GM21619 (cell line): ENCODE data around the gene APOBEC4.
"Not testable (repeated sequence)": the region's sequence is repeated elsewhere in the genome, so short reads cannot be mapped to it uniquely, and the experiment has no call there.

ENCODE experiments used
- ATAC-seq: cut with Tn5 transposase; IDR thresholded peaks from one replicate; pipeline ENCODE4 v1.9.1; 2021; ENCODE audit not compliant: unreplicated experiment

Gene APOBEC4

GRCh38 chr1:183635606-183636333 is 17.3 kb downstream of the APOBEC4 start, which contains the start of gene ARPC5:
TSS of gene ARPC5 (minus strand) at chr1:183635783. CDS start at chr1:183635659, 124 bp downstream.
- peak; percentile 81 for ATAC-seq

DNA sequence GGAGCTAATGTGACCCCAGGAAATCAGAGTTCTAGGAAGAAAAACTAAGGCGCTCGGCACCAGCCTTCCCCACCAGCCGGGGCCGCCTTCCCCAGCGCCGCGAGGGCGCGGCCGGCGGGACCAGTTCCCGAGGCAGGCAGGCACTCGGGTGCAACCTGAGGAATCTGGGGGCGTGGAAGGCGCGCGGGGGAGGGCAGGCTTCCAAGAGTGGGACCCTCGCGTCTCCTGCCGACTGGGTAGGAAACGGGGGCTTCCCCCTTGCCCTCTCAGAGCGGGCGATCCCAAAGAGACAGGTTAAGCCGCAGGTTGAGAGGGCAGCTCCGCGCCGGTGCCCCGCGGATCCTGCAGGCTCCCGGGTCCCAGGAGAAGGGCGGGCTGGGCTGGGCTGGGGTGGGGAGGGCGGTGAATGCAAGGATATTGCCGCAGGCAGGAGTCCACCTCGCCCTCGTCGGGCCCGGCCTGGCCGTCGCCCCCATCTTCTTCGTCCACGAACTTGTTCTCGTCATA is 18.0 kb downstream of the APOBEC4 start:
- ATAC-seq, result peak; percentile 4

DNA sequence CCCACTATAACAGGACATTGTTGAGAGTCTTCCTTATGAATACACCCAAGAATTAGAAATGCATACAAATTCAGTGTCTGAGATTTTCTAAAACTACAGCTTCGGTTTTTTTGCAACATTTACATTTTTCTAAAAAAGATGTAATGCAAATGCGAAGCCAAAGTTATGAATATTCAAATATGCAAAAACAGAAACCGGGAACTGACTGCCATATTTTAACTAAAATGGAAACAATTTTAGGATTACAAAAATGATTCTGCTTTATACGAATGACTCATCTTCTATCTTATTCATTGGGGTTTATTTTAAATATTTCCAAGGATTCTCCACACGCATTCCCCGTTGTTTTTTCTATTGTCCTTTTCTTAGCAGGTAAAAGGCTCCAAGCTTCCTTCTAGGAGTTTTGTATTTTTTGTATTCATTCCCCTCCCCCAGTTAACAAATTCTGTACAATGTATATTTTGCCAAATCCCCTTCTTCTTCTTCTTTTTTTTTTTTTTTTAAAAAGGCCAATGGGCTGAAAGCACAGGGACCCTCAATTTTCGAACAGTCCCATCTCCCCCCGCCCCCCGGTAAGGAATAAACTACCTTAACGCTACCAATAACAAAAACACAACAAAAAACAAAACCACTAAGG is 18.6 kb downstream of the APOBEC4 start:
- ATAC-seq, result no peak

GRCh38 chr1:183633676-183634343 is 19.3 kb downstream of the APOBEC4 start:
- peak; percentile 42 for ATAC-seq

DNA sequence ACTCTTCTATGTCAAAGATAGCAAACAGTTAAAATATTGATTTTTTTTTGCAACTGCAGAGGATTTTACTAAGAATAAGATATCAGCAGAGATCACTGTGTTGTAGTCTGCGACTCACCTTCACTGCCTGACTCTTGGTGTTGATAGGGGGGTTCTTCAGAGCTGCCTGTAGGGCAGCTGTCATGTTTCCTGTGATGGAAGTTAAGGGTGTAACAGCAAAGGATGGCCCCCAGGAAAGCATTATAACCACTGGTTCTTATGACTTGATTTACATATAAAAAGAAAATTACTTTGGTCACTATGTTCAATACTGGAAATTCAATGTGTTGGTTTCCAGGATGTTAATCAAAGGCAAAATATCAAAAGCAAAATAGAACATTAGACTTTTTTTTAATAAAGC is 20.2 kb downstream of the APOBEC4 start:
- no peak for ATAC-seq

DNA sequence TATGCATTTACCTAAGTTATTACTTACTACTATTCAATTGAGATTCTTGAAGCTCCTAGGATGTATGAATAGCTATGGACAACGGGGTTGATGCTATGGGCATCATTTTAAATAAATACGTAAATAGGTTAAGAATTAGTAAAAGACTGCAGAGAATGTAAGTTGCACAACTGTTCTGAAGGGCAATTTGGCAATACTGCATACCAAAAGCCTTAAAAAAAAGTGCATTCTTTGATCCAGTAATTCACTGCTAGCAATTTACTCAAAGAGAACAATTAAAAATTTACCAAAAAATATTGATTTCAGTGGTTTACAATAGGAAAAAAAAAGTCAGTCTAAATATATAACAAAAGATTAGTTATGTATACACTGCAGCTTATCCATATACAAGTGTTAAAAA is 21.0 kb downstream of the APOBEC4 start:
- ATAC-seq, result no peak

DNA sequence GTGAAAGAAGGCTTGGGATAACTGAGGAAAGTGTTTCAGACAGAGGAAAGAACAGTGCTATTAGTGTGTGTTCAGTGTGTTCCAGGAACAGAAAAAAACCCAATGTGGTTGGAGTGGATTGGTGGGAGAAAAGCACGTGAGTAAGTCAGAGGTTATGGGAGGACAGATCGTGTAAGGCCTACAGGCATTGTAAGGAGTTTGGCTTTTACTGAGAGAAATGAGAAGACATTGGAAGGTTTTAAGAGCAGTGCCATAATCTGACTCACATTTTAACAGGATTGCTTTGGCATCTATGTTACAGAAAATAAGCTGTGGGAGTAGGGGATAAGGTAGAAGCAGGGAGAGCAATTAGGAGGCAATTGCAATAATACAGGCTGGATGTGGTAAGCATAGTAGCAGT is 22.4 kb downstream of the APOBEC4 start:
- no peak for ATAC-seq

GRCh38 chr1:183628537-183628936 is 24.6 kb downstream of the APOBEC4 start:
- no peak for ATAC-seq

DNA sequence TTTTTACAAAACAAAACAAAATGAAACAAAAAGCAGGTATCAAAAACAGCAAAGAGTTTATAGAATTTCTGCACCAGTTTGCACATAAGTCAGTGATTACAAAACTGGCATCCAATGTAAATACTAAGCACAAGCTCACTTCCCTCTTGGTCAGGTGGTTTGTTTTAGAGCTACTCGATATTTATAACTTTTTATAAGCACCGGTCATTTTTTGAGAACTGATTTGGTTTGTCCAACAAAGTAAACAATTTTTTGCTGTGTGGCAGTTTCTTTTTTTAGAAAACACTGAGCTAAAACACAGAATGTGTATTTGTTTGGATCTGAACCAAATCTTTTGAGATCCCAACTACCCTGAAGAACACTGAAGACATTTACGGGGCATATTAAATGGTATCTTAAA is 26.9 kb downstream of the APOBEC4 start:
- not testable (repeated sequence) for ATAC-seq

DNA sequence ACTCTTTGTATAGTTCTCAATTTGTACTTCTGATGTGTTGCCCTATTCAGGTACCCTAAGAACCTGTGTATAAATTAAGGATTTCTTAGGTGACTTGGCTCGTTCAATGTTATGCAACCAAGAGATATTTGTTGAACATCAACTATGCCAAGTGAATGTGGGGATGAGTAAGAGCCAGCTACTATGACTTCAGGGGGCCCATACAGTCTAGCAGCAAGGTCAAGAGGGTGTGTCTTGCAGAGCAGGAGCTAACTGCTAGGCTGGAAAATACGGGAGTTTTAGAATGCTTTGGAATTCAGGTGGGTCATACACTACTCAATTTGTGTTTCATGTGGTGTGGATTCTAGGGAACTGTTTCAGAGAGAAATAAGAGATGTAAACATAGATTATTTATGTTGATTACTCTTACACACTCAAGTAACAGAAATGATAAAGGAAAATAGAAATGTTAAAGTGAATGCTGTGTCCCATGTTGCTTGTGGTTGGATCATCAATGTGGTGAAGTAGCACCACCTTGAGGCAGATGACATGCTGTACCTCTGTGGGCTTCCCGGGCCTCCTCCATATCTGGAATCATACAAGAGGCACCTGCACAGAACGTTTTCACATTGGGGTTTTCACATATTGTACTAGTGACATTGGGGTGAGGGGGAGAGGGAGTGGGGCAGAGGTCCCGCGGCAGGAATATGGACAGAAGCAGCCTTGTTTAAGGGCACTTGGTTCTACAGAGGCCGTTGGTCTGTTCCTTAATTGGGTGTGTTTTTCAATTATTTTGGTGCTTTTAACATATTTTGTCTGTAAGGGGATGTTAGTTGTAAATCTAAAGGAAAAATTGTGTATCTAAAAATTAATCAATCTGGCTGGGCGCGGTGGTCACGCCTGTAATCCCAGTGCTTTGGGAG is 30.0 kb downstream of the APOBEC4 start:
- peak; percentile 86 for ATAC-seq

DNA sequence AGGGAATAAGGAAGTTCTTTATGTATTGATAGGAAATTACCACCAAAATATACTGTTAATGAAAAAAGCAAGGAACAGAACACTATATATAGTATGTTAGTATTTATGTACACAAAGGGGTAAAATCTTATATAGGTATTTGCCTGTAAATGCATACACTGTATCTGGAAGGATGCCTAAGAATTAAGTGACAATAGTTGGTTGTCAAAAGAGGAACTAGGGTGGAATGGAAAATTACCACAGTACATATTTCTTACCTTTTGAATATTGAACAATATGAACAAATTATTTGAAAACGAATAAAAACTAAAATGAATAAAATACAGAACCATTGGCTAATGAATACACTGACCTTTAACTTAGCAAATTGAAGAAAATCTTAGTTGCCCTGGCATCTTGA is 31.1 kb downstream of the APOBEC4 start:
- no peak for ATAC-seq

DNA sequence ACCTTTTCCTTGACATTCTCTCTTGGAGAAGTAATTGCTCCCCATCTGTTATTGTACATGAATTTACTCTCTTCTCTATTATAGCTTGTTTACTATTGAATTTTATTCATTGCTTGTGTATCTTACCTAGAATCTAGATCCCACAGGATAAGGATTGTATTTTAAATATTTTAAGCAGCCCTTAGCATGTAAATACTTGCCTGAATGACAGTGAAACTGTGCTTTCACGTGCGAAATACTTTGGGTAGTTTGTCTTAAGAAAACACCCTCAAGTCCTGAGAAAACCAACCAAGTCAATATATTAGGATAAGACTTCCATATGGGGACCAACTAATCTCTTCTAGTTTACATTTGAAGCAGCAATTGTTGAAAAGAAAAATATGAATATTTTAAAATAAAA is 32.8 kb downstream of the APOBEC4 start:
- no peak for ATAC-seq

DNA sequence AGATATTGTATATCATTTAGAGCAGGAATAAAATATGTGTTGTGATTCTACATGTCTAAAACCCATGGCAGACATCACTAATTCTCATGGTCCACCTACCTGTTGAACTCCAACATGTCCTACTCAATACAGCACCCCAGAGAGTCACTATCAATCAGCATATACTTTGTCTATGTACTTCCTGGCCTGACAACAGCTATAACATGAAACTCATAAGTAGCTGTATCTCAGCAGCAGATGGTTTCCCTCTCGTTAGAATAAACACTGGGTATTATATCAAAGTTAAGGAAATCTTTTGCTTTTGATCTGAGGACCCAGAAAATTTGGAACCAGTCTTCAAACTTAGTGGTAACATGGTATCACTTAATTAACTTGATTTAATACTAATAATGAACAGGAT is 33.3 kb downstream of the APOBEC4 start:
- ATAC-seq, result no peak

DNA sequence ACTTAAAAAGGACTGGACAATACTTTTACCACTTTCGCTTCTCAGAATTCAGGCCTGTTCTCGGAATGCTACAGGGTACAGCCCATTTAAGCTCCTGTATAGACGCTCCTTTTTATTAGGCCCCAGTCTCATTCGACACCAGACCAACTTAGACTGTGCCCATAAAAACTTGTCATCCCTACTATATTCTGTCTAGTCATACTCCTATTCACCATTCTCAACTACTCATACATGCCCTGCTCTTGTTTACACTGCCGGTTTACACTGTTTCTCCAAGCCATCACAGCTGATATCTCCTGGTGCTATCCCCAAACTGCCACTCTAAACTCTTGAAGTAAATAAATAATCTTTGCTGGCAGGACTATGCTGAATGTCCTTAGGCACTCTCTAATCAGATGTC is 34.9 kb downstream of the APOBEC4 start:
- not testable (repeated sequence) for ATAC-seq

GRCh38 chr1:183612975-183613374 is 40.1 kb downstream of the APOBEC4 start:
- not testable (repeated sequence) for ATAC-seq

GRCh38 chr1:183612407-183612806 is 40.7 kb downstream of the APOBEC4 start:
- ATAC-seq, result no peak

DNA sequence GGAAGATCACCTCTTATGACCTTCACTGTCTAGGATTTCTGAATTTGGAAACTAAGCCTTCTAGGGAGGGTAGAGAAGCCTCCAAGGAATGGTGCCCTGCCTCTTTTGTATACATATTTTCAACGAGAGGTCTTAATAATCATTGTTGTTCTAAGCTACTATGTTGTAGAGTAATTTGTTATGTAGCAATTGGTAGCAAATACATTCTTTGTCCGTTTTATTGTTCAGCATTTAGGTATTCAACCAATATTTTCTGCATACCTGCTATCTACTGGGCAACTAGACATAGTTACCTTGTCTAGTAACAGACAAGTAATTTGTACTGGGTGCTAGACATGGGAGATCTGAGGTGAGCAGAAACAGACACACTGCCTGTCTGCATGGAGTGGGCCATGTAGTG is 42.1 kb downstream of the APOBEC4 start:
- no peak for ATAC-seq

DNA sequence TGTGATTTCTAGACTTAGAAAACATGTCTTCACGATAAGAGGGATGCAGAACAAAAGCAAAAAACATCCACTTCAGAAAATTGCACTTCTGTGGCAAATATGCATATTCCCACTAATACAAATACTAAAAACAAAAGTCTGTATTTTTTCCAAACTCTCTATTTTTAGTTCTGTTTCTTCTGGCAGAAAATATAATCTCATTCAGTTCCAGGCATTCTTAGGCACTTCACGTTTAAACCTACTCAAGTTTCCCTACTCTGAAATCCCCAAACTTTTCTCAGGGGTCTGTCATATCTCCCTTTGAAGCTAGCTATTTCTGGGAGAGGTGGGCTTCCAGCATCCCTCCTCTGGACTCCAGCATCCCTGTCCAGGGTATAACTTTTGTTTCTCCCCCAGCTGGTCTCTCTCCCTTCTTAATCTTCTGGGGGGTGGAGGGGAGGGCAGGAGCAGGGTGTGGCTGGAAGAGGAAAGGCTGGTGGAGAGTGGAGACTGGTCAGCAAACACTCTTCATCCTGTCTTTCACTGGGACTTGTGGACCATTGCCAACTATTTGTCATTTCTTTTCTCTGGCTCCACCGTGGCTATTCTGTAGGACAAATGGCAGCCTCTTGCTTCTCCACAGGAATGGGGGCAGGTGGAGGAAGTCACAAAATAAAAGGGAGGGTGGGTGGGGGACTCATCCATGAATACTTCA is 43.2 kb downstream of the APOBEC4 start:
- no peak for ATAC-seq

DNA sequence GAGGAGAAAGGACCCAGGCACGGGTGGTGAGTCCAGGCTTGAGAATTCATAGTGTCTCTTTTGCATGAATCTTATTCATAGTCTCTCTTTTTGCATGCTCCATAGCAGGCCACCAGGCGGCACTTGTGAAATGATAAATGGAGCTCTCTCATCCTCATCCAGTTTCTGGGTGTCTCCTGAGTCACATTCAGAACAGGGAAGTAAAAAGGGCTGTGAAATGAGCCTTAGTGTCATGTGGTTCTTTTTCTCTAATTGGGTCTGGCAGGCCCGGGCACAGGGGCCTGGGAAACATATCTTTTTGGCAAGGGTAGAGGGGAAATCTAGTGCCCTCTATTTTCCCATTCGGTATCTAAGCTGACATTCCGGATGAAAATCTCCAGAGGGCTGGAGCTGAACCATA is 43.8 kb downstream of the APOBEC4 start:
- ATAC-seq, result peak; percentile 49

GRCh38 chr1:183607322-183607980 is 45.7 kb downstream of the APOBEC4 start:
- peak; percentile 40 for ATAC-seq
